ACHN (cell line): ENCODE results near the gene S100A9.

Source experiments
- DNase-seq: peaks from one replicate; pipeline ENCODE4 v3.0.0-alpha.2; 2015
- in situ Hi-C: cut with HindIII; loops from 2 replicates; pipeline ENCODE4 v1.10.0; 2017; ENCODE audit warnings: low sequenced_read_pairs, low pct_ligation_motif_present, low pct_unique_long_range_greater_than_20kb

The S100A9 gene

DNA sequence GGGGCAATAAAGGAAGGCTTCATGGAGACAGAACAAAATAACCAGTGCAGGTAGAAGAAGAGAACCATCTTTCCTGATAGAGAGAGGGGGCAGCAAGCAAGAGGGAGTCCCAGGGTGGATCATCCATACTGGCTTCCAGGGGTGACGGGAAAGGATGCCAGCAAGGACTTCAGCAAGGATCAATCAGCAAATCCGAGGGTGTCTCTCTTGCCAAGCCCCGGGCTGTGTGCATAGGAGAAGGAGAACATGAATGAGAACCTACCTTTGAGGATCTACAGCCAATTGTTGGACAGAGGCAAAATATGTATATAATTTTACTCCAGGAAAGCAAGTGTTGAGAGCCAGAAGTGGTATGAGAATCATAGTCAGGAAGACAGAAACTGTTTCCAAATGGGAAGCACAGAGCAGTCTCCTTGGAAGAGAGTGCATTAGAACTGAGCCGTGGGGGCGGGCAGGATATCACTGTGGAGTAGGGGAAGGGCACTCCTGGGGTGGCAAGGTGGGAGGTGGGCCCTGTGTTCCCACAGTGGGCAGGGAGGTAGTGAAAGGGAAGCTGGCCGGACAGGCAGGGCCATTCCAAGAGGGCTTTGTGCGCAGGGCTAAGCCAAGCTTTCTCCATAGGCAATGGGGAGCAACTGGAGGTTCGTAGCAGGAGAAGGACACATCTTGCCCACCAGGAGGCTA, 1.1 kb upstream of the S100A9 start:
- in situ Hi-C loops, result loop anchor here (10.0 kb wide), 2 partner anchors 48 to 138 kb away; no protein-coding TSS in a partner anchor
- no peak for DNase-seq

- DNase-seq, result no peak
- in situ Hi-C loops, result loop anchor here (10.0 kb wide), 2 partner anchors 48 to 138 kb away; no protein-coding TSS in a partner anchor
These were observed 390 bp upstream of the S100A9 start for GRCh38 chr1:153357076-153357852.

GRCh38 chr1:153358691-153358975, 979 bp downstream of the S100A9 start:
- in situ Hi-C loops, result loop anchor here (10.0 kb wide), 2 partner anchors 46 to 136 kb away; no protein-coding TSS in a partner anchor
- DNase-seq, result no peak

DNA sequence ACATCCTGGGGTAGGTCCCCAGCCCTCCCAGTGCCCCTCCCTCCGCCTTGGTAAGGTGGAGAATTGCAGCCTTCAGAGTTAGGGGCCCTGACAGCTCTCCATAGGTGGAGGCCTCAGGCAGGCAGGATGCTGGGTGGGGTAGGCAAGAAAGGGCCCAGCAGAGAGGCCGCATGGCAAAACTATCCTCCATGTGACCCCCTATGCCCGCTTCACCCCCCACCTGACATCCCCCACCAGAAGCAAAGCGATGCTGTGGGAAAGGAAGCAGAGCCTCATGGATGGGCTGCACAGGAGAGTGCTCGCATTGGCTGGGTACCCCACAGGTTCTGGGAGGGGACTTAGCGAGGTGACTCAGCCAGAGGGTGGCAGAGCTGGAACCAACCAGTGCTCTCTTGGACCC, 1.6 kb downstream of the S100A9 start:
- in situ Hi-C loops, result loop anchor here (10.0 kb wide), 2 partner anchors 46 to 136 kb away; no protein-coding TSS in a partner anchor
- no peak for DNase-seq

GRCh38 chr1:153360190-153360589, 2.5 kb downstream of the S100A9 start:
- in situ Hi-C loops, result no loop called here

GRCh38 chr1:153360592-153361479, 3.2 kb downstream of the S100A9 start:
- in situ Hi-C loops, result no loop called here
- DNase-seq, result no peak

More at GRCh38 chr1:153360190-153360589, 2.5 kb downstream of the S100A9 start:
- no peak for DNase-seq

- DNase-seq, result no peak
- in situ Hi-C loops, result no loop called here
These were observed 3.9 kb downstream of the S100A9 start for GRCh38 chr1:153361480-153362109.

DNA sequence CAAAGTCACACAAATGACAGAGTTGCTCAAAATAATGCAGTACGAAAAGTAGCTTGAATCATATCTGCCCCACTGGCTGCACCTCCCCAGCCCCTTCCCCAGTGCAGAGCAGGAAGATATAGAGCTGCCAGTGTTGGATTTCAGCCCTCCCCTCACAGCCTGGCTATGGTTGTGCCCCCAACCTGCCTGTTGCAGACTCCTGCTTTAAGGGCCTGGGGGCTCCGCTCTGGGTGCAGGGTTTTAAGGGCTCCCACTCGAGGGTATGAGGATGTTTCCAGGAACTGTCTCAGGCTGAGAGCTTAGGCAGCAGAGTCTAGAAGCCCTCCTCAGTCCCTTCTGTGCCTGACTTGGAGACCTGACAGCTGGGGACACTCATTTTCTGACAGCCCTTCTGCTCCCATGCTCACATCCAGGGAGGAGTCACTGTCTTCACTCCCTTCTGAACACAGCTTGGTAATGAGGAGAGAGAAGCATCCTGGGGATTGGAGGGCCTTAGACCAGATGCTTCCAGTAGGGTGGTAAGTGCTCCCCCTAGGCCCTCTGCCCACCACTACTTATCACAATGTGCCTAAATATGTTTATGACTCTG, 4.6 kb downstream of the S100A9 start:
- no peak for DNase-seq

DNA sequence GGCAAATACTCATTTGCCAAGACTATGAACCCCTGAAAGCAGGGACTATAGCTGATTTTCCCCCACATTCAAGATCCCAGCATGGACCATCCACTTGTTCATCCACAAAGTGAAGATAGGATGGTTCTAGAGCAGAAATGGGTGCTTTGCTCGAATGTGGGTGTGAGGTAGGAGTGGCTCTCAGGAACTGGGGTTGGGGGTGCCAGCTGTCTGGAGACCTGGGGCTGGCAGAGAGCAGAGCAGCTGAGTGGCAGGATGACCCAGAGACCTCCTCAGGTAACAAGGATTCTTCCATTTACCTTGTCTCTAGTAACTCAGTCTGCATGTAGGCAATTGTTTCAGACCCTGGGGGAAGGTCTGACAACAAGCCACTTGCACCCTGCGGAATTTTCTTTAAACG, 6.0 kb downstream of the S100A9 start:
- in situ Hi-C loops, result no loop called here
- DNase-seq, result no peak

More for the DNA sequence above, 4.6 kb downstream of the S100A9 start:
- in situ Hi-C loops, result no loop called here

DNA sequence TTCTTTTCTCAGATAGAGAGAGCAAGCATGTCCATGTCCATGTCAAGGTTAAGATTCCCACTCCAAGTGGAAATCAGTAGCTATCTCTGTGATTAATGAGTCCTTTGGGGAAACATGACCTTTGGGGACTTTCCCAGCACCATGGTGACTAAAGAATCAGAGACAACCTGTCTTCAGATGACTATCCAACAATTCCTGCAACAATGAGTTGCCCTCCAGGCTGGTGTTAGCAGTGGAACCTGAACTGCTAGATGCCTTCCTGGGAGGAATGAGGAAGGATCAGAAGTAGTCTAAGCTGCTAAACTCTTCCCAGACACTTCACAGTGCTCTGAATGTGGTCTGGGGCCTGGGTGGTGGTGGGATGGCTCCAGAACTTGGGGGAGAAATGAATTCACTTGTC, 6.5 kb downstream of the S100A9 start:
- no peak for DNase-seq
- in situ Hi-C loops, result no loop called here

- DNase-seq, result no peak
- in situ Hi-C loops, result no loop called here
These were observed 7.4 kb downstream of the S100A9 start for GRCh38 chr1:153364766-153365666.

DNA sequence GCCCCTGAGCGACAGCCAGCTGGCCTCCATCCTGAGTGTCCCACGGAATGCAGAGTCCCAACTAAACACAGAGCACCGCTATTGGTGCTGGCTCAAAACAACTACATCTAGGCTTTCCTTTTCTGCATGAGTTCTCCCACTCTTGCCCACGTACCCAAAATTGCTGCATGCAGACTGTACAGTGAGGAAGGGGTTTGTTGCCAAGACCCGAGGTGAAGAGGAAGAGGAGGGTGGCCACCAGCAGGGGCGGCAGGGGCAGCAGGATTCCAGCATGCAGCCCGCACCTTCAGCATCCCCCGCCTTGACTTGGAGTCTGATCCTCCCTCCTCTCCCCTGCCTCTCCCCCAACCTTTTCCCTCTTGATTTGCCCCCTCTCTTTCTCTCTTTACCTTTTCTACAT, 8.0 kb downstream of the S100A9 start:
- in situ Hi-C loops, result no loop called here
- no peak for DNase-seq

DNA sequence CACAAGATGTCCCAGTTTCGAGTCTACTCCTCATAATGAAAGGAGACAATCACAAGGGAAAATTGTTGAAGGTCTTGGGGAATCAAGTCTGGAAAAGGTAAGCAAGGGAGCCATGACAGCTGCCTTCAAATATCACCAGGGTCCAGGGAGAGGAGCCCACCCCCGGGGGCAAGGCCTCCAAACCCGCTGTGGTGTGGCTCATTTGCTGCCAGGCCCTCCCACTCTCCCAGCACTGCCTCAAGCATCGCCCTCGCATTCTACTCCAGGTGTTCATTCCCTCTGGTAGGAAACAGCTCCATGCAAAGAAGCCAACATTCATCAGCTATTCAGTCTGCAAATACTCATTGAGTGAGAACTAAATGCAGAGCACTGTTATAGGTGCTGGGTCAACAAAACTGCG, 8.6 kb downstream of the S100A9 start:
- in situ Hi-C loops, result no loop called here
- no peak for DNase-seq

GRCh38 chr1:153367090-153367489, 9.4 kb downstream of the S100A9 start:
- no peak for DNase-seq
- in situ Hi-C loops, result no loop called here

- in situ Hi-C loops, result no loop called here
These were observed 10.8 kb downstream of the S100A9 start for GRCh38 chr1:153368495-153368894.

GRCh38 chr1:153370146-153370545, 12.5 kb downstream of the S100A9 start:
- DNase-seq, result no peak
- in situ Hi-C loops, result no loop called here

More at GRCh38 chr1:153368495-153368894, 10.8 kb downstream of the S100A9 start:
- DNase-seq, result no peak

DNA sequence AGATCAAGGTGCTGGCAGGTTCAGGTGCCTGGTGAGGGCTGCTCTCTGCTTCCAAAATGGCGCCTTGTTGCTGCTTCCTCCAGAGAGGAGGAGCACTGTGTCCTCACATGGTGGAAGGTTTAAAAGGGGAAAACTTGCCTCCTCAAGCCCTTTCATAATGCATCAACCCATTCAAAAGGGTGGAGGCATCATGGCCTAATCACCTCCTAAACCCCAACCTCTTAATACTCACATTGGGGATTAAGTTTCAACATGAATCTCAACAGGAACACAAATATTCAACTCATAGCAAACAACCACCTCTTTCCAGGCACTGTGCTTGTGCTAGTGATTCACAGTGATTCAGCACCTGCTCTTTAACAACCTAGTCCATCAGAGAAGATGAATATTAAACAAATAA, 13.6 kb downstream of the S100A9 start:
- in situ Hi-C loops, result no loop called here
- no peak for DNase-seq
